Ovary (tissue), 9 donors: ENCODE data around the gene SEC23B. TPM values are rescaled to one million over a fixed set of nuclear protein-coding genes. Genes with fewer than 3 reads are reported as not detected.

Source experiments
- DNase-seq, 5 donors: peaks; one replicate each; pipeline ENCODE4 v3.0.0-alpha.2; 2019 to 2020
- H3K27ac ChIP-seq, 2 donors: fragments of 200-600 bp; one replicate each; pipeline versions ENCODE4 v1.5.1 to v1.8.0; 2019 to 2022
- H3K27me3 ChIP-seq: fragments of 200-600 bp; one replicate; pipeline ENCODE4 v1.8.0; 2022
- H3K36me3 ChIP-seq: fragments of 200-600 bp; sonication (generic); one replicate; pipeline ENCODE4 v1.5.1; 2019
- H3K4me1 ChIP-seq: one replicate; pipeline ENCODE4 v1.8.1; 2013; ENCODE audit warnings: mild to moderate bottlenecking, moderate library complexity; ENCODE audit not compliant: insufficient read depth
- H3K4me3 ChIP-seq: fragments of 200-600 bp; sonication (generic); one replicate; pipeline ENCODE4 v1.5.1; 2017
- H3K9me3 ChIP-seq, 2 donors: fragments of 200-600 bp in 1 of 2; sonication (generic) in 1 of 2; one replicate each; pipeline versions ENCODE4 v1.5.1 to v1.8.1; 2013 to 2019; ENCODE audit warnings: mild to moderate bottlenecking in 1 of 2, moderate library complexity in 1 of 2
- EP300 ChIP-seq: sonication (generic); formaldehyde crosslinking; IDR thresholded peaks from one replicate; pipeline ENCODE4 v1.6.1; 2017; ENCODE audit warnings: antibody characterized with exemption
- POLR2A ChIP-seq: fragments of 450-650 bp; IDR thresholded peaks from one replicate; pipeline ENCODE4 v1.6.1; 2017; ENCODE audit warnings: antibody characterized with exemption, mild to moderate bottlenecking, moderate library complexity
- WGBS, 3 donors: extraction: QIAGEN DNeasy Blood & Tissue Kit in 1 of 3; methylation state at CpG; one replicate each; pipeline versions ENCODE4 v1.1.5 to v1.1.7; 2013 to 2017; 5-methylcytosine and 5-hydroxymethylcytosine counted together
- intact Hi-C, 4 donors: fragments of 100-400 bp; cut with DNase I; formaldehyde crosslinking; loops; one replicate each; pipeline versions ENCODE4 v1.11.0 to v1.15.1; 2022 to 2023
- polyA plus RNA-seq, 2 donors: library from polyadenylated mRNA; stranded (reverse); fragments of 200-250 nt in 1 of 2; fragments of 350-450 nt in 1 of 2; fragmentation: Illumina TruSeq in 1 of 2; extraction: RNeasy Lipid Tissue Mini Kit (QIAGEN cat#74804) in 1 of 2; gene quantifications; one replicate each; pipeline ENCODE4 v1.2.3, GENCODE V29; 2013 to 2014
- total RNA-seq, 7 donors: library from RNA; depleted of rRNA in 2 of 7; stranded (reverse); fragments of >200 nt in 2 of 7; fragmentation: NEBNext Ultra II Directional in 3 of 7; extraction: Animal tissue kit (Norgen Biotek cat#: 25700) in 3 of 7; gene quantifications; one replicate each; pipeline versions ENCODE4 v1.1.0 to v1.2.4, GENCODE V29; 2016 to 2023
- TF ChIP-seq, protein P1 (sequence below), 3 donors: fragments of 450-650 bp in 2 of 3; fragments of 200-600 bp in 1 of 3; IDR thresholded peaks; one replicate each; pipeline versions ENCODE4 v1.5.1 to v1.8.0; 2016 to 2022; ENCODE audit warnings: antibody characterized with exemption in 3 of 3, mild to moderate bottlenecking in 1 of 3
- donor health status: DM: no; HTN: no; CAD: no; lungs with moderate emphysema.
- donor health status: DM: no; HTN: no; CAD: no.
- donor health status: Bipolar disorder and iron deficiency.
- donor health status: DM: yes; HTN: yes; CAD: no.
- donor health status: DM: no; HTN: no; CAD: no.
- donor health status: DM: yes; HTN: yes; CAD: no.

The SEC23B gene
- total and polyA plus RNA-seq, 9 donors = 11.2 to 48.0 (median 35.9) TPM

DNA sequence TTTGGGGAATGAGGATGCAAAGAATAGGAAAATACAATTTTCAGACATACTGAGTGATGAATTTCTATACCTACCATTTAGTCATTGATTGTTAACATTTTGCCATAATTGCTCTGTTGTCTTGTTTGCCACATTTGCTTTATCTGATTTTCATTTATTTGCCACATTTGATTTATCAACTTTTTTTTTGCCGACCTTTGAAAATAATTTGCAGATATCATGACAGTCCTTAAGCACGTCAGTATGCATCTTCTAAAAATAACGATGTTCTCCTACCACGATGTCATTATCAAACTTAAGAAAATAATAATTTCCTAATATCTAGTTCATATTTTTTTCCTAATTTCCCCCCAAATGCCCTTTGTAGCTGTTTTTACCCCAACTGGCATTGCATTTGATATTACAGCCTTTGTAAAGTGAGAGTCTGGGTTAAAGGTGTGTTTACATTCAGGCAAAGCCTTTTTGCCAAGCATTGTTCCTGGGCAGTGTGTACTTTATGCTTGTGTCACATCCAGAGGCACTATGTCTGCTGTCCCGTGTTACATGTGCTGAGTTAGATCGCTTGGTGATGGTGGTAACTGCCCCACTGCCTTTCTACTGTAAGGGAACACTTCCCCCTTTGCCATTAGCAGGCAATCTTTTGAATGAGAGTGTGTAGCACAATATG, 26.4 kb downstream of the SEC23B start:
- H3K4me3 ChIP-seq = no peak overlapping the region
- no peaks in the 10 kb centered on the region for H3K4me1 ChIP-seq
- no peaks in the 10 kb centered on the region for H3K27me3 ChIP-seq
- H3K9me3 ChIP-seq = no peaks in the 10 kb centered on the region
- H3K27ac ChIP-seq = no peak overlapping the region
- H3K36me3 ChIP-seq = no peaks in the 10 kb centered on the region
- DNase-seq = no peak
- 82 to 89% (median 84%) methylated on average over 6 of the region's 6 CpGs for WGBS, 3 donors
- intact Hi-C loops = no loop called here
- TF ChIP-seq, protein P1, sequence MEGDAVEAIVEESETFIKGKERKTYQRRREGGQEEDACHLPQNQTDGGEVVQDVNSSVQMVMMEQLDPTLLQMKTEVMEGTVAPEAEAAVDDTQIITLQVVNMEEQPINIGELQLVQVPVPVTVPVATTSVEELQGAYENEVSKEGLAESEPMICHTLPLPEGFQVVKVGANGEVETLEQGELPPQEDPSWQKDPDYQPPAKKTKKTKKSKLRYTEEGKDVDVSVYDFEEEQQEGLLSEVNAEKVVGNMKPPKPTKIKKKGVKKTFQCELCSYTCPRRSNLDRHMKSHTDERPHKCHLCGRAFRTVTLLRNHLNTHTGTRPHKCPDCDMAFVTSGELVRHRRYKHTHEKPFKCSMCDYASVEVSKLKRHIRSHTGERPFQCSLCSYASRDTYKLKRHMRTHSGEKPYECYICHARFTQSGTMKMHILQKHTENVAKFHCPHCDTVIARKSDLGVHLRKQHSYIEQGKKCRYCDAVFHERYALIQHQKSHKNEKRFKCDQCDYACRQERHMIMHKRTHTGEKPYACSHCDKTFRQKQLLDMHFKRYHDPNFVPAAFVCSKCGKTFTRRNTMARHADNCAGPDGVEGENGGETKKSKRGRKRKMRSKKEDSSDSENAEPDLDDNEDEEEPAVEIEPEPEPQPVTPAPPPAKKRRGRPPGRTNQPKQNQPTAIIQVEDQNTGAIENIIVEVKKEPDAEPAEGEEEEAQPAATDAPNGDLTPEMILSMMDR (IDR thresholded peaks at IDR 0.05) = no peak
- no peak for TF ChIP-seq POLR2A
- no peak for TF ChIP-seq EP300

DNA sequence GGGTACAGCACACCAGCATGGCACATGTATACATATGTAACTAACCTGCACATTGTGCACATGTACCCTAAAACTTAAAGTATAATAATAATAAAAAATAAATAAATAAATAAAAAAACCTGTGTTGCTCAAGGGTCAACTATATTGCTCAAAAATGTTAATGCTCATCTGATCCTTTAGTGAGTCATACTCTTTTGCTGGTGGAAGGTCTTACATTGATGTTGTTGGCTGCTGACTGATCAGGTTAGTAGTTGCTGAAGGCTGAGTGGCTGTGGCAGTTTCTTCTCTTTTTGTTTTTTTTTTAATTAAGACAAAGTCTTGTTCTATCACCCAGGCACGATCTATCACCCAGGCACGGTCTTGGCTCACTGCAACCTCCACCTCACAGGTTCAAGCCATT, 29.9 kb downstream of the SEC23B start:
- Histone ChIP-seq H3K27ac (no peak overlapping the region), H3K9me3 (no peaks in the 10 kb centered on the region), H3K4me3 (no peak overlapping the region), H3K36me3 (no peaks in the 10 kb centered on the region), H3K27me3 (no peaks in the 10 kb centered on the region), H3K4me1 (no peaks in the 10 kb centered on the region)
- intact Hi-C loops = no loop called here
- DNase-seq = no peak
- no peak for TF ChIP-seq POLR2A
- TF ChIP-seq, protein P1 (IDR thresholded peaks at IDR 0.05) = no peak
- TF ChIP-seq EP300 = no peak
- 96 to 100% (median 97%) methylated on average over 2 of the region's 2 CpGs for WGBS, 3 donors

DNA sequence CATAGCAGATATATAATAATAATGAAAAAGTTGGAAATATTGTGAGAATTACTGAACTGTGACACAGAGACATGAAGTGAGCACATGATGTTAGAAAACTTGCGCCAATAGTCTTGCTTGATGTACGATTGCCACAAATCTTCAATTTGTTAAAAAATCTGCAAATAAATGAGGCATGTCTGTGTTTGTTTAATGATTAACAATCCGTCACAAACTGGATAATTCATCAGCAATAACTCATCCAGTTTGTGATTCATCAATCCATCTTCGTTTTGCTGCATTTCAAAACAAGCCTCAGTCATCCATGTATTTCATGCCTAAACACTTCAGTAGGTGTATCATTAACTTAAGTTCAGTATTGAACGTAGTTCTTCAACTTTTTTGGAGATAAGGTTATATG, 34.0 kb downstream of the SEC23B start:
- Histone ChIP-seq H3K9me3 (no peaks in the 10 kb centered on the region), H3K27me3 (no peaks in the 10 kb centered on the region), H3K27ac (no peak overlapping the region), H3K36me3 (no peaks in the 10 kb centered on the region), H3K4me1 (no peaks in the 10 kb centered on the region), H3K4me3 (no peak overlapping the region)
- DNase-seq = no peak
- intact Hi-C loops = no loop called here
- TF ChIP-seq POLR2A = no peak
- TF ChIP-seq, protein P1 (IDR thresholded peaks at IDR 0.05) = no peak
- 87 to 92% (median 89%) methylated on average over 5 of the region's 5 CpGs for WGBS, 3 donors

DNA sequence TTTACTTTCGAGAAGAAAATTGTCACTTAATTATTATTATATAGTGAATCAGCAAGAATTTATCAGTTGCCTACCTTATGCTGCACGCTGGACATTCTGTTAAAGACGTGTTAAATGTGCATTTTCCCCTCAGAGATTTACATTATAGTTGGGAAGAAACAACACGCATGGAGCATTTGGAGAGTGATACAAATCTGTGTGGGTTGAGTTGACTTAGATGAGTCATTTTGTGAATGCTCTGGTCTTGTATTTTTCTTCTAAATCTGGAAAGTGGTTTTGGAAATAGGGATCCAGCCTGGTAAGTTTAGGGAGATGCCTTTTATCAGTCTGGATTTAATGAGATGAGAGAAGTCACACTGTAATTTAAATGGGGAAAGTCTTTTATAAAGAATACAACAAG, 35.5 kb downstream of the SEC23B start:
- Histone ChIP-seq H3K27me3 (no peaks in the 10 kb centered on the region), H3K36me3 (no peaks in the 10 kb centered on the region), H3K4me3 (no peak overlapping the region), H3K27ac (no peak overlapping the region), H3K9me3 (no peaks in the 10 kb centered on the region), H3K4me1 (no peaks in the 10 kb centered on the region)
- WGBS, 3 donors = 89 to 92% (median 92%) methylated on average over 4 of the region's 4 CpGs
- intact Hi-C loops = no loop called here
- DNase-seq = no peak
- TF ChIP-seq, protein P1 (IDR thresholded peaks at IDR 0.05) = no peak
- TF ChIP-seq EP300 (no peak), POLR2A (no peak)
